Endodermal cell (in vitro differentiated cells): ENCODE results near the gene NBL1. TPM values are rescaled to one million over a fixed set of nuclear protein-coding genes. Genes with fewer than 3 reads are reported as not detected.
A peak's percentile ranks its signal among the peaks of the same experiment; 100 is the strongest.

Source experiments
- DNase-seq: peaks from one replicate; pipeline ENCODE4 v3.0.0-alpha.2; 2017
- H3K27ac ChIP-seq: 2 replicates; pipeline ENCODE4 v1.5.1; 2013; ENCODE audit warnings: mild to moderate bottlenecking, low read depth, low read length, moderate library complexity
- H3K27me3 ChIP-seq: 2 replicates; pipeline ENCODE4 v1.6.1; 2013; ENCODE audit warnings: mild to moderate bottlenecking, low read length, moderate library complexity; ENCODE audit not compliant: insufficient read depth, control insufficient read depth, poor library complexity, severe bottlenecking
- H3K36me3 ChIP-seq: 2 replicates; pipeline ENCODE4 v1.7.0; 2013; ENCODE audit warnings: mild to moderate bottlenecking, low read length, moderate library complexity; ENCODE audit not compliant: control insufficient read depth, insufficient read depth
- H3K4me1 ChIP-seq: one replicate; pipeline ENCODE4 v1.7.0; 2013; ENCODE audit warnings: low read length; ENCODE audit not compliant: control insufficient read depth, insufficient read depth
- H3K4me3 ChIP-seq: 2 replicates; pipeline ENCODE4 v1.5.1; 2013; ENCODE audit warnings: mild to moderate bottlenecking, low read length, moderate library complexity
- H3K9ac ChIP-seq: 2 replicates; pipeline ENCODE4 v1.6.1; 2013; ENCODE audit warnings: mild to moderate bottlenecking, low read length, moderate library complexity; ENCODE audit not compliant: poor library complexity, severe bottlenecking; ENCODE audit errors: extremely low read depth
- H3K9me3 ChIP-seq: 2 replicates; pipeline ENCODE4 v1.6.1; 2013; ENCODE audit warnings: mild to moderate bottlenecking, low read length, moderate library complexity; ENCODE audit not compliant: control insufficient read depth
- H3K27ac Mint-ChIP-seq: 2 replicates; pipeline ENCODE4 v1.8.0; 2020; ENCODE audit warnings: mixed read lengths
- H3K27me3 Mint-ChIP-seq: 2 replicates; pipeline ENCODE4 v1.8.0; 2021; ENCODE audit warnings: mild to moderate bottlenecking, mixed read lengths; ENCODE audit not compliant: insufficient read depth
- H3K36me3 Mint-ChIP-seq: 2 replicates; pipeline ENCODE4 v1.8.0; 2020; ENCODE audit warnings: low read depth, mixed read lengths
- H3K4me1 Mint-ChIP-seq: 2 replicates; pipeline ENCODE4 v1.8.0; 2020; ENCODE audit warnings: mixed read lengths
- H3K4me3 Mint-ChIP-seq: 2 replicates; pipeline ENCODE4 v1.8.0; 2020; ENCODE audit warnings: mild to moderate bottlenecking, moderate library complexity, mixed read lengths
- H3K9me3 Mint-ChIP-seq: 2 replicates; pipeline ENCODE4 v1.8.0; 2020; ENCODE audit warnings: mild to moderate bottlenecking, mixed read lengths
- CTCF ChIP-seq: fragments of 200-600 bp; sonication (generic); conservative IDR thresholded peaks from 2 replicates; pipeline ENCODE4 v1.5.0; 2021; ENCODE audit warnings: antibody characterized with exemption, mild to moderate bottlenecking
- WGBS, 2 experiments: methylation state at CpG; one replicate each; pipeline versions ENCODE4 v1.1.5 to v1.1.7; 2013; ENCODE audit warnings: missing lambda C conversion rate in 2 of 2, mixed read lengths in 1 of 2; ENCODE audit not compliant: insufficient coverage in 1 of 2, insufficient read length in 1 of 2; 5-methylcytosine and 5-hydroxymethylcytosine counted together
- long read RNA-seq, 4 experiments: library from polyadenylated mRNA in 2 of 4; library from RNA in 1 of 4; library from capped mRNA in 1 of 4; stranded (forward) in 3 of 4; unstranded in 1 of 4; transcript quantifications; one replicate each; pipeline ENCODE4 v2.0.0, GENCODE V29; 2020 to 2021; ENCODE audit warnings: inconsistent platforms in 1 of 4
- polyA plus RNA-seq, 2 experiments: library from polyadenylated mRNA; stranded (reverse); fragments of 50-300 nt; gene quantifications; one replicate each; pipeline ENCODE4 v1.2.3, GENCODE V29; 2013
- total RNA-seq, 2 donors: library from RNA; stranded (reverse); fragmentation: NEBNext Ultra II Directional in 1 of 2; extraction: Animal tissue kit (Norgen Biotek cat#: 25700) in 1 of 2; gene quantifications; 2 replicates in 1 of 2; 3 replicates in 1 of 2; pipeline ENCODE4 v1.2.1, GENCODE V29; 2021

The NBL1 gene
- total RNA-seq: 10 to 100 TPM; 13.7 to 32.4 TPM
- 17.1 TPM for polyA plus RNA-seq (2013, experiment 1 of 2)
- polyA plus RNA-seq (2013, experiment 2 of 2): 17.1 TPM
- long read RNA-seq, experiment 1, partial matches to known transcripts: 0 of 11 reads
- long read RNA-seq, experiment 1, other reads (novel, unspliced or antisense): 7 of 11 reads
- long read RNA-seq, experiment 2, transcript NBL1-202 (4 exons, 2,172 nt): major isoform, 43 of 52 reads
- long read RNA-seq, experiment 2, partial matches to known transcripts: 0 of 52 reads
- long read RNA-seq, experiment 2, other reads (novel, unspliced or antisense): 9 of 52 reads
- long read RNA-seq, experiment 3, partial matches to known transcripts: 0 of 5 reads
- long read RNA-seq, experiment 3, other reads (novel, unspliced or antisense): 4 of 5 reads
- long read RNA-seq, experiment 4, partial matches to known transcripts: 0 of 142 reads
- long read RNA-seq, experiment 4, other reads (novel, unspliced or antisense): 142 of 142 reads

- Histone ChIP-seq H3K36me3 (no peaks in the 10 kb centered on the region), H3K4me3 (peak within 1 kb of the TSS; percentile 86), H3K9me3 (no peaks in the 10 kb centered on the region), H3K27me3 (peaks cover 13% of the 10 kb centered on the region), H3K4me1 (peaks cover 11% of the 10 kb centered on the region), H3K27ac (no peak within 1 kb of the TSS), H3K9ac (peak within 1 kb of the TSS; percentile 82)
- WGBS, 2 experiments: 8 to 9% methylated on average over 18 to 90 of the region's 90 CpGs
- H3K4me3 Mint-ChIP-seq: peak within 1 kb of the TSS; percentile 86
- H3K9me3 Mint-ChIP-seq: no peaks in the 10 kb centered on the region
- no peaks in the 10 kb centered on the region for H3K36me3 Mint-ChIP-seq
- peaks cover 27% of the 10 kb centered on the region for H3K4me1 Mint-ChIP-seq
- peaks cover 43% of the 10 kb centered on the region for H3K27me3 Mint-ChIP-seq
- H3K27ac Mint-ChIP-seq: peak within 1 kb of the TSS; percentile 86
- DNase-seq: peak; percentile 76
- no peak for TF ChIP-seq CTCF
Measured at GRCh38 chr1:19643602-19644394, at the start of gene NBL1. Gene NBL1 (plus strand): TSS chr1:19644311. CDS start chr1:19655031, 10,720 bp downstream.

GRCh38 chr1:19596065-19596713, 47.9 kb upstream of the NBL1 start:
- Histone ChIP-seq H3K4me3 (peak overlapping the region; percentile 89), H3K9ac (peak overlapping the region; percentile 93), H3K27ac (peak overlapping the region; percentile 21), H3K9me3 (no peaks in the 10 kb centered on the region), H3K4me1 (peaks cover 4% of the 10 kb centered on the region), H3K27me3 (no peaks in the 10 kb centered on the region), H3K36me3 (peaks cover 5% of the 10 kb centered on the region)
- Mint-ChIP-seq H3K4me1 (peaks cover 13% of the 10 kb centered on the region), H3K4me3 (peak overlapping the region; percentile 99), H3K27me3 (no peaks in the 10 kb centered on the region), H3K27ac (peak overlapping the region; percentile 99), H3K36me3 (peaks cover 7% of the 10 kb centered on the region), H3K9me3 (no peaks in the 10 kb centered on the region)
- 15 to 21% methylated on average over 9 to 11 of the region's 11 CpGs for WGBS, 2 experiments
- no peak for TF ChIP-seq CTCF
- no peak for DNase-seq
